Measurements from ENCODE around the gene VPS26A.
"Not testable (repeated sequence)": the region's sequence is repeated elsewhere in the genome, so short reads cannot be mapped to it uniquely, and the experiment has no call there.

VPS26A gene

DNA sequence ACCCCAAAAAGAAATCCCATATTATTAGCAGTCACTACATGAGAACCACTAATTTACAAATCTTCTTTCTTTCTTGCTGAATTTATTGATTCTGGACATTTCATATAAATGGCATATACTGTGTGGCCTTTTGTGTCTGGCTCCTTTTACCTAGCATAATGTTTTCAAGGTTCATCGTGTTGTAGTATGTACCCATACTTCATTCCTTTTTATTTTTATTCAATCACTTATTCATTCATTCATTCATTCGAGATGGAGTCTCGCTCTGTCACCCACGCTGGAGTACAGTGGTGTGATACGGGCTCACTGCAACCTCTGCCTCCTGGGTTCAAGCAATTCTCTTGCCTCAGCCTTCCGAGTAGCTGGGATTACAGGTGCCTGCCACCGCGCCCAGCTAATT lies 21.9 kb downstream of the VPS26A start:
- no peak overlapping the region for H3K4me3 ChIP-seq (ENCODE audit: low read depth, low read length)
- TF ChIP-seq, protein P1, sequence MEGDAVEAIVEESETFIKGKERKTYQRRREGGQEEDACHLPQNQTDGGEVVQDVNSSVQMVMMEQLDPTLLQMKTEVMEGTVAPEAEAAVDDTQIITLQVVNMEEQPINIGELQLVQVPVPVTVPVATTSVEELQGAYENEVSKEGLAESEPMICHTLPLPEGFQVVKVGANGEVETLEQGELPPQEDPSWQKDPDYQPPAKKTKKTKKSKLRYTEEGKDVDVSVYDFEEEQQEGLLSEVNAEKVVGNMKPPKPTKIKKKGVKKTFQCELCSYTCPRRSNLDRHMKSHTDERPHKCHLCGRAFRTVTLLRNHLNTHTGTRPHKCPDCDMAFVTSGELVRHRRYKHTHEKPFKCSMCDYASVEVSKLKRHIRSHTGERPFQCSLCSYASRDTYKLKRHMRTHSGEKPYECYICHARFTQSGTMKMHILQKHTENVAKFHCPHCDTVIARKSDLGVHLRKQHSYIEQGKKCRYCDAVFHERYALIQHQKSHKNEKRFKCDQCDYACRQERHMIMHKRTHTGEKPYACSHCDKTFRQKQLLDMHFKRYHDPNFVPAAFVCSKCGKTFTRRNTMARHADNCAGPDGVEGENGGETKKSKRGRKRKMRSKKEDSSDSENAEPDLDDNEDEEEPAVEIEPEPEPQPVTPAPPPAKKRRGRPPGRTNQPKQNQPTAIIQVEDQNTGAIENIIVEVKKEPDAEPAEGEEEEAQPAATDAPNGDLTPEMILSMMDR (IDR thresholded peaks at IDR 0.05; ENCODE audit: low read depth, low read length): no peak

DNA sequence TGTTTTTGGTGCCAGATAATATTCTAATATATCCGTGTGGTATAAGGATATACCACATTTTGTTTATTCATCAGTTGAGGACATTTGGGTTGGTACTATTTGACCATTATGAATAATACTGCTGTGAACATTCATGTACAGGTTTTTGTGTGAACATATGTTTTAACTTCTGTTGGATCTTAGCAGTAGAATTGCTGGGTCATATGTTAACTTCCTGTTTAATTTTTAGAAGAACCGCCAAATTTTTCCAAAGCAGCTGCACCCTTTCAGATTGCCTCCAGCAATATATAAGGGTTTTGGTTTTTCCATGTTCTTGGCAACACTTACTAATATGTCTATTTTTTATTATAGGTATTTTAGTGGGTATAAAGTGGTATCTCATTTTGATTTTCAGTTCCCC lies 22.8 kb downstream of the VPS26A start:
- H3K4me3 ChIP-seq (ENCODE audit: low read depth, low read length): no peak overlapping the region

DNA sequence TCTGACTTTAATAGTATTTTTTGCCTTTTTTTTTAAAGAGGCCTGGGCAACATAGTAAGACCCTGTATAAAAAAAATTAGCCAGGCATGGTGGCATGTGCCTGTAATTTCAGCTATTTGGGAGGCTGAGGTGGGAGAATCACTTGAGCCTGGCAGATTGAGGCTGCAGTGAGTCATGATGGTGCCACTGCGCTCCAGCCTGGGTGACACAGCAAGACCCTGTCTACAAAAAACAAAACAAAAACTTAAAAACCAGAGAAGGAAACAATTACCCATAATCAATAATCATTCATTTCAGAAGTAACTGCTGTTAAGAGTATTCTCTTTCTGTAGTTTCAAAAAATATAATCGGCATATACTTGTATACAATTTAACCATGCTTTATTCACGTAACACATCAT lies 28.0 kb downstream of the VPS26A start:
- no peak overlapping the region for H3K4me3 ChIP-seq (ENCODE audit: low read depth, low read length)
- TF ChIP-seq, protein P1 (IDR thresholded peaks at IDR 0.05; ENCODE audit: low read depth, low read length): no peak

More for the DNA sequence above, 22.8 kb downstream of the VPS26A start:
- TF ChIP-seq, protein P1 (IDR thresholded peaks at IDR 0.05; ENCODE audit: low read depth, low read length): no peak

DNA sequence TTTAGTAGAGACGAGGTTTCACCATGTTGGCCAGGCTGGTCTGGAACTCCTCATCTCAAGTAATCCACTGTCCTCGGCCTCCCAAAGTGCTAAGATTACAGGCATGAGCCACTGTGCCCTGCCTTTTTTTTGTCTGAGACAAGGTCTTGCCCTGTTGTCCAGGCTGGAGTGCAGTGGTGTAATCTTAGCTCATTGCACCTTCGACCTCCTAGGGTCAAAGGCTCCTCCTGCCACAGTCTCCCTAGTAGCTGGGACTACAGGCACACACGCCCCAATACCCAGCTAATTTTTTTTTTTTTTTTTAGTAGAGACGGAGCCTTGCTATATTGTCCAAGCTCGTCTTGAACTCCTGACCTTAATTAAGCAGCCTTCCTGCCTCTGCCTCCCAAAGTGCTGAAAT lies 29.2 kb downstream of the VPS26A start:
- no peak overlapping the region for H3K4me3 ChIP-seq (ENCODE audit: low read depth, low read length)
- TF ChIP-seq, protein P1 (IDR thresholded peaks at IDR 0.05; ENCODE audit: low read depth, low read length): no peak

DNA sequence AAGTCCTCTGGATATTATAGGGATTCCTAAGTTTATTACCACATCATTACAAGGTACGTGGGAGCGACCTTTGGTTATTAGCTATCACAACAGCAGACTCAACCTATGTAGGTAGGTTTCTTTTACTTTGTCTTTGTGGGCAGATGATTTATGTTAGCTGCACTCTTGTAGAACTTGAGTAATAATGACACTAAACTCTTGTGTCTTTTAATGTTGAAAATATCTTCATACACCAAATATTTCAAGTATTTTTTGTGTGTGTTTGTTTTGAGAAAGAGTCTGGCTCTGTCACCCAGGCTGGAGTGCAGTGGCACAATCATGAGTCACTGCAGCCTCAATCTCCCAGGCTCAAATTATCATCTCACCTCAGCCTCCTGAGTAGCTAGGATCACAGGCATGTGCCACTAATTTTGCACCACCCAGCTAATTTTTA lies 36.8 kb downstream of the VPS26A start:
- TF ChIP-seq, protein P1 (IDR thresholded peaks at IDR 0.05; ENCODE audit: low read depth, low read length): no peak

DNA sequence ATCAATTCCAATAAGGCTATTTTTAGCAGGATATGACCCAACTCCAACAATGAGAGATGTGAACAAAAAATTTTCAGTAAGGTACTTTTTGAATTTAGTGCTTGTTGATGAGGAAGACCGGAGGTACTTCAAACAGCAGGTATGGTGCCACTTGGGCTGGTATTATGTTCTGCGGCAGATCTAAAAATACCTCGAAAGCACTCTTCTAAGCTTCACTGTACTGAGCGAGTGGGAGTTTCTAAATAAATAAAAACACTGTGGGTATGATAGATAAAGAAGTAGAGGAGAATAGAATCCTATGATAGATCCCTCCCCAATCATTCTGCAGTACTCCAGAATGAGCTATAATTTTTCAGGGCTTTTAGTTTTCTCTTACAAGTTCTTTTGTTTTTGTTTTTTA lies 44.5 kb downstream of the VPS26A start:
- TF ChIP-seq, protein P1 (IDR thresholded peaks at IDR 0.05; ENCODE audit: low read depth, low read length): no peak
- H3K4me3 ChIP-seq (ENCODE audit: low read depth, low read length): no peak overlapping the region

More for the DNA sequence above, 36.8 kb downstream of the VPS26A start:
- no peak overlapping the region for H3K4me3 ChIP-seq (ENCODE audit: low read depth, low read length)

DNA sequence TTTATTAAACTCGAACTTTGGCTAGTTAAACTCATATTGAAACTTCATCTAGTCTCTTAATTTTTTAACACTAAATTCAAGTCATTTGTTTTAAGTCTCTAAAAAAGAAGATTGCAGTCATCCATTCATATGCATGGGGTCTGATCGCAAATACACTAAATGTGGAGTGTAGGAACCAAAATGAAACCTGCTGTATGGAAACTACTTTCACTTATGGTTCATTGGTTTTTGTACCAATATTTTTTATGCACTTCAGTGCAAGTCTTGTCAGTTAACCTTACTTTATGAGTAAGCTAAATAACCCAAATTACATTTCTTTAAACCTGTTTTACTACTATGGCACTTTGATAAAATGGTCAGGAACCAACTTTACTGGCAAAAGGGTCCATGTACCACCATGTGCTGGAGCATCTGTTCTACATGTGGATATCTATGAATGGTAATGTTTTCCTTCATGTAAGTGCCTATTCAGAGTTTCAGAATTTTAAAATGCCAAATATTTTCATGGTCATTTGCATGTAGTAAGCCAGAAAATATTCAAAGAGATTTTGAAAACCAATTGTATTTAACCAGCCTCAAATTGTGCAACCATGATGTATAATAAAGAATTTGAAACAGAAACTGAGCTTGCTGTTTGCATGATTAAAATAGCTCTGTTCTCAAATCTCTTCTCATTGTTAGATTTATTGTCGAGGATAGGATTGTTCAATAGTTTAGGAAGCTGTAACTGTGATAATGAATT lies 48.4 kb downstream of the VPS26A start:
- TF ChIP-seq, protein P1 (IDR thresholded peaks at IDR 0.05; ENCODE audit: low read depth, low read length): no peak

DNA sequence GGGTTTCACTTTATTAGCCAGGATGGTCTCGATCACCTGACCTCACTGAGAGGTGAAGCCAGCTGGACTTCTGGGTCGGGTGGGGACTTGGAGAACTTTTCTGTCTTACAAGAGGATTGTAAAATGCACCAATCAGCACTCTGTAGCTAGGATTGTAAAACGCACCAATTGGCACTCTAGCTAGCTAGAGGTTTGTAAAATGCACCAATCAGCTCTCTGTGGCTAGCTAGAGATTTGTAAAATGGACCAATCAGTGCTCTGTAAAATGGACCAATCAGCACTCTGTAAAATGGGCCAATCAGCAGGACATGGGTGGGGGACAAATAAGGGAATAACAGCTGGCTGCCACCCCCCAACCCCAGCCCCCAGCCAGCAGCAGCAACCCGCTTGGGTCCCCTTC lies 51.3 kb downstream of the VPS26A start:
- not testable (repeated sequence) for H3K4me3 ChIP-seq (ENCODE audit: low read depth, low read length)

More for the DNA sequence above, 48.4 kb downstream of the VPS26A start:
- H3K4me3 ChIP-seq (ENCODE audit: low read depth, low read length): no peak overlapping the region
